ENCODE measurements around the gene APOF.

The APOF gene

DNA sequence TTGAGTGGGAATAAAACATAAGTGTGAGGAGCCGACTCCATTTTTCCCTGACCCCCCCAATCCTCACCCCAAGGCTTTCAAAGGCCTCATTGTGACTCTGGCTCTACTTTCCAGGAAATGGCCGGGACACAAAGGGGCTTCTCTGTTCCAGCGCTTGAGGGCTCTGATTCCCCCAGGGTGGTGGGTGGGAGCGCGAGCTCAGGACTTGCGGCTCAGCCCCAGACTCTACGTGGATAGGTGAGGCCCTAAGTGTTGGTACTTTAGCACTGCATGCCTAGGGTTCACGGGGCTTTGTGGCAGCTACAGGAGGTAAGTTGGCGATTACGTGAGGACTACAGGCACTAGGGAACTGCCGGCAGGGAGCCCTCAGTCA lies 47.4 kb downstream of the APOF start:
- in situ Hi-C loops (cut with HindIII; ENCODE audit: low pct_unique_long_range_greater_than_20kb, low sequenced_read_pairs) = no loop called here
- peak in 1 of 2 experiments; percentile 20 for DNase-seq (ENCODE audit: low read depth in 1 of 2, low spot score in 1 of 2)
- no peak for TF ChIP-seq JUND (IDR thresholded peaks at IDR 0.05; ENCODE audit: low read depth)

DNA sequence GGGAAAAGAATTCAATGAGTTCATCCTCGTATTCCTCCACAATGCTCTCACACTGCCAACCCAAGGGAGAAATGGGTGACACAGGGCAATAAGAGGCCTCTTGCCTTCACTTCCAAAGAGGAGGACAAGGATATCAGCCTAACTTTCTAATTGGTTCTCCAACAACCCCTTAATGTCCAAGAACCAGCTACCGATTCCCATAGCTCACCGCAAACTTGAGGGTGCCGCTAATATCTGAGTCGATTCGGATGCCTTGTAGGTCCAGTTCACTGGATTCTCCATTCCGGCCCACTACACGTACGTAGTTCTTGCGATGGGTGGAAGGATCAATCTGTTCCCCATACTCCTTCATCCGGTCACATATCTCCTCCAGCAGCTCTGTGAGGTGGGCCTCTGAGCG lies 51.7 kb downstream of the APOF start:
- TF ChIP-seq JUND (IDR thresholded peaks at IDR 0.05; ENCODE audit: low read depth) = no peak
- in situ Hi-C loops (cut with HindIII; ENCODE audit: low pct_unique_long_range_greater_than_20kb, low sequenced_read_pairs) = no loop called here
- no peak for DNase-seq (ENCODE audit: low read depth in 1 of 2, low spot score in 1 of 2)
